SKM-1 treated with dmso at 0.1 percent for 144 hours (cell line): ENCODE results near the gene ALPK3.
A peak's percentile ranks its signal among the peaks of the same experiment; 100 is the strongest.

Experiments
- DNase-seq: peaks from one replicate; lab custom pipeline; 2025; ENCODE audit not compliant: unreplicated experiment; lab: John Stamatoyannopoulos, UW

The ALPK3 gene

GRCh38 chr15:84889313-84889990 is 72.3 kb downstream of the ALPK3 start:
- no peak for DNase-seq

- DNase-seq = peak; percentile 65
Observed at GRCh38 chr15:84889991-84890669, 73.0 kb downstream of the ALPK3 start.

- DNase-seq = no peak
Observed at GRCh38 chr15:84890670-84891162, 73.6 kb downstream of the ALPK3 start.

GRCh38 chr15:84891339-84891738 is 74.2 kb downstream of the ALPK3 start:
- DNase-seq = no peak

- no peak for DNase-seq
Observed at GRCh38 chr15:84892786-84893307, 75.7 kb downstream of the ALPK3 start.

- no peak for DNase-seq
Observed at GRCh38 chr15:84893607-84894006, 76.5 kb downstream of the ALPK3 start.

- no peak for DNase-seq
Observed at GRCh38 chr15:84894736-84895425, 77.7 kb downstream of the ALPK3 start.

- DNase-seq = no peak
Observed at GRCh38 chr15:84898761-84899160, 81.6 kb downstream of the ALPK3 start.

- no peak for DNase-seq
Observed at GRCh38 chr15:84899750-84900149, 82.6 kb downstream of the ALPK3 start.

GRCh38 chr15:84901540-84901939 is 84.4 kb downstream of the ALPK3 start:
- DNase-seq = no peak

- DNase-seq = no peak
Observed at GRCh38 chr15:84903751-84904150, 86.6 kb downstream of the ALPK3 start.

- DNase-seq = no peak
Observed at GRCh38 chr15:84904419-84904818, 87.3 kb downstream of the ALPK3 start.

GRCh38 chr15:84905016-84905916 is 88.1 kb downstream of the ALPK3 start:
- DNase-seq = no peak

GRCh38 chr15:84907731-84908130 is 90.6 kb downstream of the ALPK3 start:
- no peak for DNase-seq

GRCh38 chr15:84908564-84908963 is 91.4 kb downstream of the ALPK3 start:
- DNase-seq = no peak

GRCh38 chr15:84909029-84909428 is 91.9 kb downstream of the ALPK3 start:
- no peak for DNase-seq

- DNase-seq = no peak
Observed at GRCh38 chr15:84909782-84910181, 92.6 kb downstream of the ALPK3 start.

GRCh38 chr15:84910928-84911623 is 93.9 kb downstream of the ALPK3 start:
- no peak for DNase-seq

- DNase-seq = no peak
Observed at GRCh38 chr15:84911879-84912660, 94.9 kb downstream of the ALPK3 start.
